GM19397 (cell line): ENCODE measurements around the gene WDR33.

Experiments
- ATAC-seq: cut with Tn5 transposase; IDR thresholded peaks from one replicate; pipeline ENCODE4 v1.9.1; 2021; ENCODE audit warnings: mild to moderate bottlenecking, moderate library complexity; ENCODE audit not compliant: unreplicated experiment

Gene WDR33

DNA sequence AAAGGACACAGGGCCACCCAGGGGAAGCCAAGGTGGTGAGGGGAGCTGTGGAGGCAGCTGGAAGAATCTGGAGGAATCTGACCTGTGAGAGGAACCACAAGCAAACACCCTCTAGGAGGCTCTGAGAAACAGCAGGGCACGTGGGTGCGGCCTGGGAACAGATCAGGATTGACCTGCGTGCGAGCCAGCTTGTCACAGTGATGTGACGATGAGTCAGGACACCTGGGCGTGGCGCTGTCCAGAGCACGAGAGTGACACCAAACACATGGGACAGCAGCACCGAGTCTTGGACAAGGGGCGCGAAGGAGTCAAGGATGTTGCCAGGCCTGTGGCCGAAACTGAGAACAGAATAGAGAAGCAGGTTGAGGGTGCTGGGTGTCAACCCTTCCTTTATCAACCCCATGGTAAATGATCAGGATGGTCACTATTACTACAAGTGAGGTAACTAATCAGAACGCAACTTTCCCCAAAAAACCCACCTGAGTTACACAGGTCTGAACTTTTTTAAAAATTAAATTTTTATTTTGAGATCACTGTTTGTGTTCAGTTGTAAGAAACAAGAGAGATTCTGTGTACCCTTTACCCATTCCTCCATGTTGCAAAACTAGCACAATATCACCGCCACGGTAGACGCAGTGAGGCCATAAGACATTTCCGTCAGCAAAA is 110.3 kb downstream of the WDR33 start:
- ATAC-seq: peak; percentile 46

GRCh38 chr2:127698553-127699355 is 112.2 kb downstream of the WDR33 start:
- no peak for ATAC-seq

- ATAC-seq: no peak
Observed at GRCh38 chr2:127697482-127698180, 113.3 kb downstream of the WDR33 start.

DNA sequence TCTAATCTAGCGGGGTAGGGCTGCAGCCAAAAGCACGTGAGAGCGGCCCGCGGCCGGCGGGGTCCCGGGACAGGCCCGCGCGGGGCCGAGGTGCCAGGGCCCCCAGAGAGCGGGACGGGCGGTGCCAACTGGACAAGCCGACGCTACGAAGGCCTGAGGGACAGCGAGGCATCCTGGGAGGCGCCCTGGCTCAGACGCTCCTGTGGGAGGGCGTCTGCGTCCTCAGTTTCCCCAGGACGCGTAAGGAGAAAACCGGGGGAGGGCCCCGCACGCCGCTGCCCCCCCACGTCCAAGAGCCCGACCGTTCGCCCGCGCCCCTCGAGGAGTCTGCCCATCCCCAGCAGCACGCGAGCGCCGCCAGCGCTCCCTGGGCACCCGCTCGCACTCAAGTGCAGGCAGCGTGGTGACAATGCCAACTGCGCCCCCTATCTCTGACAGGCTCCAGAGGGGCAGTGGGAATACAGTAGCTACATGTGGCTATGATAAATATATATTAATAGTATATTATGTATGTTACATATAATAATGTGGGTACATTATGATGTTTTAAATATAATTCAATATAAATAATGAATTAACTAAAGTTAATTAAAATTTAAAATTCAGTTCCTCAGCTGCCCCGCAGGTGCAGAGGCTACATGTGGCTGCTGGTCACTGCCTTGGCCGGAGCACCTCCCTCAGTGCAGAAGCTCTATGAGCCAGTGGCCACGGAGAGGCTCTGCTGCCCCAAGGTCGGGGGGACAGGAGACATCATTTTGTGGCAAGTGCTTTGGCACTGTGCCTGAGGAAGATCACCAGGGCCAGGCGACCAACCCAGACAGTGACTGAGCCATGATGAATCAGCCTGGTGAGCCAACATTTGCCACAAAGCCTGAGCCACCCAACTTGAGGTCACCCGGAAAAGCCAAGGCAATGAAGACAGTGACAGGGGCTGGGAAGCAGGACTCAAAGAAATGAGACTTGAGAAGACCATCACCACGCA is 115.2 kb downstream of the WDR33 start:
- ATAC-seq: no peak

- no peak for ATAC-seq
Observed at GRCh38 chr2:127694986-127695385, 116.0 kb downstream of the WDR33 start.

DNA sequence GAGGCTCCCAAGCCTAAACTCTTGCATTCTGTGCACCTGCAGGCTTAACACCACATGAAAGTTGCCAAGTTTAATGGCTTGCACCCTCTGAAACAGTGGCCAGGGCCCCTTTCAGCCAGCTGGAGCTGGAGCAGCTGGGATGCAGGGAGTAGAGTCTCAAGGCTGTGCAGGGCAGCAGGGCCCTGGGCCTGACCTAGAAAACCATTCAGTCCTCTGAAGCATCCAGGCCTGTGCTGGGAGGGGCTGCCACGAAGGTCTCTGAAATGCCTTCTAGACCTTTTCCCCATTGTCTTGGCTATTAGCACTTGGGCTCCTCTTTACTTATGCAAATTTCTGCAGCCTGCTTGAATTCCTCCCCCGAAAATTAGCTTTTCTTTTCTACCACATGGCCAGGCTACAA is 120.3 kb downstream of the WDR33 start:
- ATAC-seq: no peak

DNA sequence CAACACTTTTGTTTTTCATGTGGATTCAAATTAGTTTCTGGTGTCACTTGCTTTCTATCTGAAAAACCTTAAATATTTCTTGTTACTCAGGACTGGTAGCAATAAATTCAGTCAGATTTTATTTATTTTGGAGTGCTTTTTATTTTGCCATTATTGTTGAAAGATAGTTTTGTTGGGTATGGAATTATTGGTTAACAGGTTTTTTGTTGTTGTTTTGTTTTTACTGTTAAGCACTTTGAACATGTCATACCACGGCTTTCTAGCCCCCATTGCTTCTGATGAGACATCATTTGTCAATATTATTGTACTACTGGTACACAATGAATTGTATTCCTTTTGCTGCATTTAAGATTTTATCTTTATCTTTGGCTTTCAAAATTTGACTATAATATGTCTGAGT is 122.6 kb downstream of the WDR33 start:
- no peak for ATAC-seq

GRCh38 chr2:127685410-127686080 is 125.4 kb downstream of the WDR33 start:
- no peak for ATAC-seq

- no peak for ATAC-seq
Observed at GRCh38 chr2:127683757-127684156, 127.2 kb downstream of the WDR33 start.

DNA sequence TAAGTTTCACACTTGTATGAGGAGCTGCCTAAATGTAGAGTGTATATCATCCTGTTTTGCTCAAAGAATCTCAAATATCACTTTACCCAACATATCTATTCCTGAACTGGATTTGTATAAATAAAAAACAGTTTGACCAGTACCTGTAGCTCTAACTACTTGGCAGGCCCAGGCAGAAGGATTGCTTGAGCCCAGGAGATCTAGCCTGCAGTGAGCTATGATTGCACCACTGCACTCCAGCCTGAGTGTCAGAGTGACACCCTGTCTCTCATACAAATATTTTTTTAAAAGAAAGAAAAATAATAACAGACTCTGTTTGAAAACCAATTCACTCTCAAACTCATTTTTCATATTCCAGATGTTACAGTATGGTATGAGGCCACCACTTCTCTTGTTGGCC is 127.9 kb downstream of the WDR33 start:
- no peak for ATAC-seq

- ATAC-seq: no peak
Observed at GRCh38 chr2:127681976-127682857, 128.8 kb downstream of the WDR33 start.

DNA sequence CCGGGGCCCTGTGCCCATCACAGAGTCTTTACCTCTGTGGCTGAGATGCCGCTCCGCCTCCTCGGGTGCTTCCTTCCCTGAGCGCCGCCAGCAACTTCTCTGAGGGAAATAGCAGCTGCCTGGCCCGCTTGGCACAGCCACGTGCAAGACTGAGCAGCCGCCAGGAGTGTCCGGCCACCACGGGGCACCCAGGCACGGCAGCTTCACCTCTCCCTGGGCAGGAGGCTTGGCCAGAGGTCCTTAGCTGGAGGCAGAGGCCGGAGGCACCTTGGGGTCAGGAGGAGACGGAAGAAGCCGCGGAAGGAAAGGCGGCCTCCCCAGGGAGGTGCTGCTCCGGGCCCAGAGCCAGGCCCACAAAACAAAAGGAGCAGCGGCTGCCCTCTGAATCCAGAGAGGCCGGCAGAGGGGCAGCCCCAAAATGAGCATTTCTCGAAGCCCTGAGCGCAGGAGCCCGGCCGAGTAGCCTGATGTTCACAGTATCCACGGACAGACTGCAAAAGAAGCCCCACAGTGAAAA is 129.6 kb downstream of the WDR33 start:
- ATAC-seq: no peak

DNA sequence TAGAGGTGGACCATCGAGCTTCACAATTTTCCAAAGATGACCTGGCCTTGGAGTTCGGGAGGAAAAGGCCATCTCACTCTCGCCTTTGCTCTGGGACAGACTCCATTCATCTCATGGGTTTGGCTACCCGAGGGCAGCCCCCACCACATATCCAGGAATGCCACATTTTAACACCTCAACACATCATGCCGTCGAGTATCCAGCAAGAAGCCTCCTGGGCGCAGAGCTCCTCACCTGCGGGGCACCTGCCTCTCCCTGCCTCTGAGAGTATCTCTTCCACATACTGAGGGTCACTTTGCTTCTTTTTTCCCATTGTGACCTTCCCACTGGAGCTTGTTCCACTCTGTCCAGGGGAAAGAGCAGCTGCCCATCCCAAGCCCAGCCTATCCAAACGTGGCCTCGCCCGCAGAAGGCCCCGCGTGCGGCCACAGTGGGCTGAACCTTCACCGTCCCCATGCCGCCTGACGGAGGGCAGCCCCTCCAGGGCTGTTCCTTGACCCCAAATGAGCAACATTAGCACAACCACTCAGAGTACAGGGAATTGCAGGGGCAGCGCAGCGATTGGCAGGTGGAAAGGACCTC is 130.2 kb downstream of the WDR33 start:
- no peak for ATAC-seq

DNA sequence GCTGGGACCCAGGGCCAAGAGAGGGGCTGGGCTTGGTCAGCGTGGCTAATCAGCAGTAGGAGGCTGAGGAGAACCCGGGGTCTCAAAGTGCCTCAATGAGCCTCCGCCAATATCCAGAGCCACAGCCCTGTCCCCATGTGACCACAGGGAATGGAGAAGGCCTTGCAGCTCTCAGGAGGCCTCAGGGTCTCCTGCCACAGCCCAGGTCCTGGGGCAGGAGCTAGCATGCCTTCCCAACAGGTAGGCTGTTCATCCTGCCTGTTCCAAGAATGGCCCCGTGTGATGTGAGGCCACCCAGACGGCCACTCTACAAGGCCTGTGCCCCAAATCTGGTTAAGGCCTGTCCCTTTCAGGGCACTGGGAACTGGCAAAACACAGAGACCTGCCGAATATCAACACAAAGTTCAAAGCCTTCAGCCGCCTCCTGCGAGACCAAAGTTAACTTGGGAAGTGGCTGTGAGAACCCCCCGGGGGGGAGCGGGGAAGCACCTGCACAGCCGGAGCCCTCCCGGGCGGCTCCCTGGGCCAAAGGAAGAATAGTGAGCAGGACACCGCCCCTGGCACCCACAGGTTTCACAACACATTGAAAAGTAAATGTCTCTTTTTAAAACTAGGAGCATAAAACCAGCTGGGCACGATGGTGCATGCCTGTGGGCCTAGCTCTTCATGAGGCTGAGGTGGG is 131.2 kb downstream of the WDR33 start:
- ATAC-seq: no peak

GRCh38 chr2:127678991-127679390 is 132.0 kb downstream of the WDR33 start:
- ATAC-seq: no peak

- no peak for ATAC-seq
Observed at GRCh38 chr2:127678531-127678930, 132.4 kb downstream of the WDR33 start.

DNA sequence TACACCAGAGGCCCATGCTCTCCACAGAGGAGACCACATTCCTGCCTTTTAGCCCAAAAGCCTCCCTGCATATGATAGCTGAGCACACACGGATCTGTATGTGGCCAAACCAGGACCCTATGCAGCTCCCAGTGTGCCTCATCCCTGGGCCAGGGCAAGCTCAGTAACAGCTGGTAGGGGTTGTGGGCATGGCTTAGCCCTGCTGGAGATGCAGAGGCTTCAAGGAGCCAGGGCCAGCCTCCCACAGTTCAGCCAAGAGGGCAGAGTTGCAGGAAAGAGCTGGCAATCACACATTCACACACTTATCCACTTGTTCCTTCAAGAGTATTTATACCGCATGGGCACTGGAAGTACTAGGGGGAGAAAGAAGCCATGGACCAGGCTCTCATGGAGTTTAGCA is 134.1 kb downstream of the WDR33 start:
- ATAC-seq: no peak
